SKM-1 treated with dmso at 0.1 percent for 144 hours (cell line): Measurements from ENCODE around the gene PDE6A.

Experiments used
- DNase-seq: peaks from one replicate; lab custom pipeline; 2025; ENCODE audit not compliant: unreplicated experiment; lab: John Stamatoyannopoulos, UW

Gene PDE6A

DNA sequence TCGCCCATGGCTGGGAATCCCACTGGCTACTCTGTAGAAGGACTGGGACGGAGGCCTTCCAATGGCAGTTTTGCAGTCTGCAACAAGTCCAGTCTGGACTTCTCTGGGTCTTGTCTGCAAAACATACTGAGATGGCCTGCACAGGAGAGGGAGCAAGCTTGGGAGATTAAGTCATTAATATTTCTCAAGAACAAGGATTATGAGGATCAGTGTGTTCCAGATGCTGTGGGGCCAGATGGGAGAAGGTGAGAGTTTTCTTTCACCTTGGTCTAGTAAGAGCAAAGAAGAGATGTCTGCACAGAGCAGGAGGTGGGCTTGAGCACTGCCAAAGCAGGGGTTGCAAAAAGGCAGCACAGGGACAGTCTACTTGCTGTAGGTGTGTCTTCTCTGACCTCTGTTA is at the start of gene PDE6A:
TSS of gene PDE6A (minus strand) at position 128 of the 400 bp plus-strand sequence. CDS start at position 8, 120 bp downstream.
- no peak for DNase-seq

DNA sequence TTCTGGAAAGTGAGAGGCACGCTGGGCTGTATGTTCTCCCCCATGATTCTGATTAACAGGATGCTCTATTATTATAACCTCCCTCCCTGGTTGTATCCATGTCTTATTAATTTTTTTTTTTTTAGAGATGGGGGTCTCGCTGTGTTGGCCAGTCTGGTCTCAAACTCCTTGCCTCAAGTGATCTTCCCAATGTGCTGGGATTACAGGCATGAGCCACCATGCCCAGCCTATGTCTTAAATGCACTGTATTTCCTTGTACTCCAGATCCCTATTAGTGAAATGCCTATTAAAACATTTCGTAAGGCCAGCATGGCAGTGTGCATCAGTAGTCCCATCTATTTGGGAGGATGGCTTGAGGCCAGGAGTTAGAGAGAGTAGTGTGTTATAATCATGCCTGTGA is 48.9 kb upstream of the PDE6A start:
- DNase-seq = no peak

DNA sequence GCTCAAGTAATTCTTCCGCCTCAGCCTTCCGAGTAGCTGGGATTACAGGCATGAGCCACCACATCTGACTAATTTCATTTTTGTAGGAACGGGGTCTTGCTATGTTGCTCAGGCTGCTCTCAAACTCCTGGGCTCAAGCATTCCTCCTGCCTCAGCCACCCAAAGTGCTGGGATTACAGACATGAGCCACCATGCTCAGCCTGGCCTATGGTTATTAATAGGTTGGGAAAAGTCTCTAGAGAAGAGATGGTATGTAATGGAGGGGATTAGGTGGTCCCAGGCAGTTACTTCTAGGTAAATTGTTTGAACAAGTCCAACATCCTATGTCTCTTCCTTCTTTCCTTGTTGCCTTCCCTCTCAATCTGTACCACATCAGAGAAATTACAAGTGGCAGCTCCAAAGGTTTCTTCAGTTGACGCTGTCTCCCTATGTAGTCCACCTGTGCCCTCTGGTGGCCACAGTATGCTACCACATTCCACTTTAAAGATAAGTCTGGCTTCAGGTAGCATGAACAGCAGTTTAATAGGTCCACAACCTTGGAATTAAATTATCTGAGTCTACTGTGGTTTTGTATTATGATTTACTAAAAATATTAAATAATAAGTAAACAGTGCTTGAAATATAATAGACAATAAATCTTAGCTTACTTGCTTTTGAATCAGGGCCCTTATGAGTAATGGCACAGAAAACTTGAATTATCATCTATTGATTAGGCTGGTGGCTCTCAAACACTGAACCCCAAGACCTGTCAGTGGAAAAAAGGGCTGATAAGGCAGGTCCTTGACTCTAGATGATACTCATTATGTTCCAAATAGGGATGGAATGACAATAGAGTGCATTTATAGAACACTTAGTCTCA is 46.2 kb upstream of the PDE6A start:
- DNase-seq = peak; percentile 69

DNA sequence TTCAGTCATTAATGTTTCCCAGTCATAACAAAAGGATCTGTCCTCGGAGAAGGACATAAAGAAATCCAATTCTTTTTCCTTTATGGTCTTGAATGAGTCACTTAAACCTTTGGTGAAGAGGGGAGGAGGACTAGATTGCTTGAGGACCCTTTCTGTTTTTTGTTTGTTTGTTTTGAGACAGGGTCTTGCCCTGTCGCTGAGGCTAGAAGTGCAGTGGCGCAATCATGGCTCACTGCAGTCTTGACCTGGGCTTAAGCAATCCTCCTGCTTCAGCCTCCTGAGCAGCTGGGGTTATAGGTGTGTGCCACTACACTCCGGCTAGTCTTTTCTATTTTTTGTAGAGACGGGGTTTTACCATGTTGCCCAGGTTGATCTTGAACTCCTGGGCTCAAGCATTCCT is 43.5 kb upstream of the PDE6A start:
- DNase-seq = no peak

DNA sequence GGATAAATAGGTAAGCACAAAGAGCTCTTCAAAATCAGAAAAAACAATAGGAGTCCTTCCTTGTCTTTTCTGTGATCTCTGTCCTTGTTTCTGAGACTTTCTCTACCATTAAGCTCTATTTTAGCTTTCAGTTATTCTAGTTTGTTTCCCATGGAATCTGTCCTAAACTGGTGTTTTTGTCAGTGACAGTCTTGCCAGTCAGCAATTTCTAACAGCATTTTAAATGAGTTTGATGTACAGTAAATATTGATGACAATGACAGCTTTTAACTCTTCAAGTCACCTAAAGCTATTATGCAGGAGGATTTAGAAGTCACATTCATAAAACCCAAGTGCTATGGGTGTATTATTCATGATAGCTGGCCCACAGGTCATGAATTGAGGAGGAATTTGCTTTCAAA is 37.9 kb upstream of the PDE6A start:
- no peak for DNase-seq

DNA sequence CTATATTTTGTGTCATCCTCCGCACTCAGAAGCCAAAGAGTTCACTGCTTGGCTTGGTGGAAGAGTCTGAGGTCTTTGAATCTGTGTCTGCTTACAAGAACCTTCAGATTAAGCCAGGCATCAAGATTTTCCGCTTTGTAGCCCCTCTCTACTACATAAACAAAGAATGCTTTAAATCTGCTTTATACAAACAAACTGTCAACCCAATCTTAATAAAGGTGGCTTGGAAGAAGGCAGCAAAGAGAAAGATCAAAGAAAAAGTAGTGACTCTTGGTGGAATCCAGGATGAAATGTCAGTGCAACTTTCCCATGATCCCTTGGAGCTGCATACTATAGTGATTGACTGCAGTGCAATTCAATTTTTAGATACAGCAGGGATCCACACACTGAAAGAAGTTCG is 36.6 kb upstream of the PDE6A start:
- no peak for DNase-seq

DNA sequence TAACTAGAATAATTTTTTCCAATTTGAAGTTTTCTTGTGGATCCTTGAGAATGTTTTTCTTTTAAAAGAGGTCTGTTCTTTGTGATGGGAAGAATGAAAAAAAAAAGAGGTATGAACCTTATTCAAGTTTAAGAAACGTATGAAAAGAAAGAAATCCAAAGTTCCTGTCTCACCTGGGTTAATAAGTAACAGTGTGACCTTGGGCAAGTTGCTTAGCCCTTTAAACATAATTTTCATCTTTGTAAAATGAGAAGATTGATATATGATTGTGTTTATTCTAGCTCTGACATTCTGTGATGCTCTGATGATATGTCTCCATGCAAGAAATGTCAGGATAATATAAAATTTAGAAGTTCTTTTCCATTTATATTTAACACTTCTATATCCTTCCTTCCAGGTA is 35.3 kb upstream of the PDE6A start:
- DNase-seq = no peak

DNA sequence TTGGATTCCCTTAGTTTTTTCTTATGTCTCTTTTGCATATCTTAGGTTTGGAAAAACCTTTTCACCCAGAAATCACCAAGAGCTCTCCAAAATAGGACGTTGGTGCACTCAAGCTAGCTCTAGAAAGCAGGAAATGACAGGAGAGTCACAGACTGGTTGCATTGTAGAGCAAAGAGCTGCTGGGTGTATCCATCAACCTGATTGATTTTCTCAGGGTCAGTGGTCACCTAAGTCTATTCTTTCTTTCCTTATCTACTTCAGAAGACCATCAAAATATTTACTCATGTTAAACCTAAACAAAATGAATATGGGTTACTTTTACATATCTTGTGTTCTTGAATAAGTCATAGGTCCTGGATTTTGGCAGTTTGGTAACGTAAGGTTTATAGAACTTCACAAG is 30.8 kb upstream of the PDE6A start:
- DNase-seq = no peak

DNA sequence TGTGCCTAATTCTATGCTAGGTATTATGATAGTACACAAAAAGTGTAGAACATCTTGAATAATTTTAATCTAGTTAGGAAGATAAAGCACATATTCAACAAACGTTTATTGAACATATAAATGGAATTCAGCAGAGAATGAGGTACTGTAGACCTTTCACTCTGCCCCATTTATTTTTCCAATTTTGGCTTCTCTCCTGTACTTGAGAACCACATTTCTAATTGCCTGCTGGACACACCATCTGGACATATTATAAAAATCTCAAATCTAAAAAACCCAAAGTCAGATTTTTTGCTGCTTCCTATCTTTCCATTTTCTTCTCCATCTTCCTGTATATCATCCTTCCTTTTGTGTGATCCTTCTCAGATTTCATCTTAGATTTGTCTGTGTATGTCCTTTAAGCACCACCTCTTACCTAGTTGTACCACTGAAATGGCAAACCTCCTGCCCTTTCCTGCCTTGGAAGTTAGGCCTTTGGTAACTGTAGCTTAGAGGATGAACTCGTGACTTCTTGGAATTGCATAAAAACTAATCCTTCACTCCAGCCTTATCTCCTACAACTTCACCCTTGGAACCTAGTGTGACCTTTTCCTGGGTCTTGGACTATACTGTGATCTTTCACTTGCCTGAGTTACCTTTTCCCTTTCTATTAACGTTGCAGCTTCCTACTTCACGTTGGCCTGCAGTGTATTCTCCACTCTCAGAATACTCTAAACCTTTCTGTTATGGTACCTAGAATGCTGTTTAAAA is 24.8 kb upstream of the PDE6A start:
- DNase-seq = no peak

DNA sequence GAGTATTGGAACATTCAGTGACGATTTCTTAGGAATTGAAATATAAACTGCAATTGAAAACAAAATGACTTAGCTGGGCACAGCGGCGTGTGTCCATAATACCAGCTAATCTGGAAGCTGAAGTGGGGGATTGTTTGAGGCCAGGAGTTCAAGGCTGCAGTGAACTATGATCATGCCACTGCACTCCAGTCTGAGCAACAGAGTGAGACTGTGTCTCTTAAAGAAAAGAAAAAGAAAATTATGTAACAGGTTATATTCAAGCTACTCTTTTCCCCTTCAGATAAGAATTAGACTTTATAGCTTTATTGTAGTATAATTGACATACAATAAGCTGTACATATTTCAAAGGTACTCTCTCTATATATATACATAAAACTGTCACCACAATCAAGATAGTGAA is 22.4 kb upstream of the PDE6A start:
- no peak for DNase-seq

DNA sequence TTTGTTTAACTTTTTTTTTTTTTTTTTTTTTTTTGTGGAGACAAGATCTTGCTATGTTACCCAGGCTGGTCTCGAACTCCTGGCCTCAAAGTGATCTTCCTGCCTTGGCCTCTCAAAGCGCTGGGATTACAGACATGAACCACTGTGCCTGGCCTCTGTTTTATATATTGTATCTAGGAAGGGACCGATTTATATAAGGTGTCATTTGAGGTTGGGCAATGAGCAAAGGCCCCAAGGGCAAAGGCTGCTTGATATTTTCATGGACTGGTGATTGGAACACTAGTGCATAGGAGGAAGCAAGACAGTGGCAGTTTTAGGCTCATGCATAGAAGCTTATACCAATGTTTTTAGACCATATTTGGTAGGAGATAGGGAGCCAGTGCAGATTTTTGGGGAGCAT is 19.1 kb upstream of the PDE6A start:
- no peak for DNase-seq

DNA sequence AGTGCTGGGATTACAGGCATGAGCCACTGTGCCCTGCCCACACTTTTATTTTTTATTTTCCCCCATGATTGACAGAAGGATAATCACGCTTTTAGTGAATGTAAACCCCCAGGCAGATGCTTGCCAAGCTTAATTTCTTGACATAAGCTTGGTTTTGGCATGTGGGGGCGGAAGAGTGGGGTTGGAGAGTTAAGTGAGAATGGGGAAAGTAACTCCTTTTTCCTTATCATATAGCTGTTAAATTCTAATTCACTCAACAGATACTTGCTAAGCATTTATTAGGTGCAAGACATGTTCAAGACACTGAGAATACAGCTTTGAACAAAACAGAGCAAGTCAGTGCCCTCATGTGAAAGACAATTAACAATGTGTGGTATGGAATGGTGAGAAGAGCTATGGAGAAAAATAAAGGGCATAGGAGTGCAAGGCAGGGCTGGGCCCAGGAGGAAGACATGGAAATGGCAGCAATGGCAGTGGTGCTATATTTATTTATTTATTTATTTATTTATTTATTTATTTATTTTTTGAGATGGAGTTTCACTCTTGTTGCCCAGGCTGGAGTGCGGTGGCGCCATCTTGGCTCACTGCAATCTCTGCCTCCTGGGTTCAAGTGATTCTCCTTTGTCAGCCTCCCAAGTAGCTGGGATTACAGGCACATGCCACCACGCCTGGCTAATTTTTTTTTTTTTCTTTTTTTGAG is 18.2 kb upstream of the PDE6A start:
- DNase-seq = no peak

DNA sequence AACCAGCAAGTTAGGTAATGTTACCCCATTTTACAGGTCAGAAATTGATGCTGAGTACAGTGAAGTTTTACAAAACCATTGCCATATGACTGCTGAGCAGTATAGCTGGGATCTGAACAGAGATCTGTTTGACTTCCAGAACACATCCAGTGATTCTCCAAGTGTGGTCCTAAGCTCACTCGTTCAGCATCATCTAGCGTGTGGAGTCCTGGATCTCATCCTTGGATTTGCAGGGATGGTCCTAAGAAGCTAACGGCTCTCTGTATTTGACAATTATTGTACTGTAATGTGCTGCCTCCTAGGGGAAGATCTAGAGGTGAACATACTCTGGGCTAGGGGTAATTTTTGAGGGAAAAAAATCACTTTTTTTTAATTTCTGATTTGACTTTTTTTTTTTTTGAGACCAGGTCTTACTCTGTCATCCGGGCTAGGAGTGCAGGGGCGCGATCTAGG is 17.4 kb upstream of the PDE6A start:
- DNase-seq = no peak

DNA sequence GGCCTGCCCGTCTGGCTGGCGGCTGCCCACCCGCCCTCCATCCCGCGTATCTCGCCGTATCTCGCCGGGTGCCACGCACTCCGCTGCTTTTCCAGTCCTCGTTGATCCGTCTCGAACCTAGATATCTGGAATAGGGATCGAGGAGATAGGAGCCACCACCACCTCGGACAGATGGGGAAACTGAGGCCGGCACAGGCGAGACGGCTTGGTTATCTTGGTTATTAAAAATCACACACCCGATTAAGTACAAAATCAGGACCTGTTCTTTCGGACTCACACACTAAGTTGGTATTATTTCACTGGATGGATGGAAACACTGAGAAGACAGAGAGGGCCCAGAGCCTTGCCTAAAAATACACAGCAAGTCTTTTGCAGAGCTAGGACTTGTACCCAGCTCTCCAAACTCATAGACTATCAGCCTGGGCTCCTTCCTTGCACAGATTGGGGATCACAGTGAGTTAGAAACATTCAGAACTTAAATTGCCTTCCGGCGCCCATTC is 16.6 kb upstream of the PDE6A start:
- no peak for DNase-seq

DNA sequence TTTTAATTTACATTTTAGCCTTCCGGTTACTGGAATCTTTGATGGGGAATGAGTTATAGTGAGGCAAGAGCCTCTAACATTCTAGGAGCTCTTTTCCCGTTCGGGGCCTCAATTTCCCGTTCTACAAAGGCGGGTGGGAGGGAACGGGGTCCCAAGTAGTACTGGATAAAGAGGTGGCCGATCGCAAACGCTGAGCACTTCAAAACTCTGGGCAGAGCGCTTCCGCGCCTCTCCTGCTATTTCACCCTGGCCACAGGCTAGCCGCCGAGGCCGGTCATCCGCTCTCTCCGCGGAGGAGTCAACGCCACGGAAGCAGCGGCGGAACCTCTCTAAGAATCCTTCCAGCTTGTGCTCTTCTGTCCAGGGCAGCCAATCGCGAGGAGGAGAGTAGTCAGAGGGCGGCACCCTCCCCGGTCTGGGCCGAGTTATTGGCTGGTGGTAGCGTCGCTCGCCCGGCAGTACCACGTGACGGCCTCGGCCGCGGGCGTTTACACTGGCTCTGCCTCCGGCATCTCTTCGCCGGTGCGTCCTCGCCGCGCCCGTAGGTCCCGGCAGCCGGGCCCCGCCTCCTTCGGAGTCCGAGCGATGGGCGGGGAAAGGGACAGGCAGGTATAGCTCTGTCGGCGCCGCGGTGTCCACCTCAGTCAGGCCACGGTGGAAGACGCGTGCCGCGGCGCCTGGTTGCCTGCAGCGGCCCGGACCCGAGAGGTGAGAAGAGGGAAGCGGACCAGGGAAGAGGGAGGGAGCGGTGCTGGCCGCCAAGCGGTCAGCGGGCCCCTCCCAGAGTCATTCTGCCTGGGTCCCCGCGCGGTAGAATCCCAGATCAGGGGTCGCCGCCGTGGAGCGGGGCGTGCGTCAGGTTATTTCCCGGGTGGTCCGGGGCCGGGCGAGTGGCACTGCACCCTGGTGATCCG is 15.9 kb upstream of the PDE6A start, which contains the start of gene SLC26A2:
TSS of gene SLC26A2 (plus strand) at position 487 of the 914 bp plus-strand sequence. CDS start 16,895 bp downstream, outside the sequence.
- DNase-seq = peak; percentile 96

DNA sequence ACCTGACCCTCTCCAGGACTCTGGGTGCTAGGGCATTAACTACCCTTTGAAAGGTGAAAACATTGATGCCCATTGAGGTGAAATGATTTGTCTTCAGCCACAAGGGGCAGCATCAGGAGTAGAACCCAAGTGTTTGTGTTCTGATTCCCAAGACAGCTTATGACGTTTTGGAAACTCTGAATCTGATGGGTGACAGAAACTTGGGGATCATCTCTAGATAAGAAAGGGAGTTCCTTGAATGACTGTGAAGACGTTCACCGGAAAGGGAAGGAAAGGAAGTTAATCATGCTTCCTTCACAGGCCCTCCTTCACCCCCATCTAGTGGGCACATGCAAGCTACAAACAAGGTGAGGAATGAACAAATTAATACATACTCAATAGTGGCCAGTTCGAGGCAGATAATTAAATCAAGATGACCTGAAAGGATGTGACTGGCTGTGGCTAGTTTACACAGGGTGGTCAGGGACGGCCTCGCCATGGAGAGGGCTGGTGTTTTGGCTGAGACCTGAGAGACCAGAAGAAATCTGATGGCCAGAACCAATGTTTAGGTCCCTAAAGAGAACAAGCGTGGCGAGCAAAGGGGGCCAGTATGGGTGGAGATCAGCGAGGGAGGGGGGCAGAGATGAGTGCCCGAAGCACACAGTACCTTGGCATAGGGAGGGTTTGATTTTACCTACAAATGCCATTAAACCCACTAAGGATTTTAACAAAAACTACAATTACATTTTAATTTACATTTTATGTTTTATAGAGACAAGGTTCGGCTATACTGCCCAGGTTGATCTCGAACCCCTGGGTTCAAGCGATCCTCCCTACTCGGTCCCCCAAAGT is 15.0 kb upstream of the PDE6A start:
- DNase-seq = peak; percentile 40

DNA sequence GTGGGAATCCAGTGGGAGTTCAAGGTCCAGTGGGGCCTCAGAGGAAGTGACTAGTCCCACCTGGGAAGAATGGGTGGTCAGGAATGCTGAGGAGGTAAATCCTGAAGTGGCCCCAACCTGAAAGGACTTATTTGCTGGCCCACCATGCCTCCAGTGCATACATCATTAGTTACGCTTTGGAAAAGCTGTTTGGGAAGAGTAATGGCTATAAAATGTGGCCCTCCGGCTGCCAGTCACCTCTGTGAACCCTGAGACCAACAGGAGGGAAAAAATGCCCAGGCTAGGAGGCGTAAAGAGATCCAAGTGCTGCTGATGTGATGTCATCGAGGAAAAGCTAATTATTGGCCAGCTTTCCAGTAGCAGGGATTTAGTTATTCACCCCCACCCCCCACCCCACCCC is 13.3 kb upstream of the PDE6A start:
- no peak for DNase-seq

DNA sequence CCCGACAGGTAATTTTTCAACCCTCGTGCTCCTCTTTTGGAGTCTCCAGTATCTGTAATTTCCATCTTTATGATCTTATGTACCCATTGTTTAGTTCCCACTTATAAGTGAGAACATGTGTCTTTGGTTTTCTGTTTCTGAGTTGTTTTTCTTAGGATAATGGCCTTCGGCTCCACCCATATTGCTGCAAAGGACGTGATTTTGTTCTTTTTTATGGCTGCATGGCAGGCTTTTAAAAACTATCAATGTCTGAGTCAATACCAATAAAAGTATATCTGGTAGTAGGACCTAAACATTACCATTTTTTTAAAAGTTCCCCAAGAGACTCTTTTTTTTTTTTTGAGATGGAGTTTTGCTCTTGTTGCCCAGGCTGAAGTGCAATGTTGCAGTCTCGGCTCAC is 12.1 kb upstream of the PDE6A start:
- no peak for DNase-seq

DNA sequence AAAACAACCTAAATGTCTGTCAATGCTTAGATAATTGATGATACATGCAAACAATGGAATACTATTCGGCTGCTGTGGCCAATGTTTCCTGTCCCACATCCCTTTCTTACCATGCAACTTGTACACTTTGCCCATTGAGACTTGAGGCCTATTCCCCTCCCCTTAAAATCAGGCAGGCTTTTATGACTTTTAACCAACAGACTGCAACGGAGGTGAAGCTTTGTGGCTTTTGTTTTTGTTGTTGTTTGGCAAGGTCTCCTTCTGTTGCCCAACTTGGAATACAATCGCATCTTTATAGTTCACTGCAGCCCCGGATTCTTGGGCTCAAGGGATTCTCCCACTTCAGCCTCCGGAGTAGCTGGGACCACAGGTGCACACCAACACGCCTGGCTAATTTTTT is 10.2 kb upstream of the PDE6A start:
- no peak for DNase-seq
